Measurements from ENCODE around the gene BCL2L1.

Gene BCL2L1

DNA sequence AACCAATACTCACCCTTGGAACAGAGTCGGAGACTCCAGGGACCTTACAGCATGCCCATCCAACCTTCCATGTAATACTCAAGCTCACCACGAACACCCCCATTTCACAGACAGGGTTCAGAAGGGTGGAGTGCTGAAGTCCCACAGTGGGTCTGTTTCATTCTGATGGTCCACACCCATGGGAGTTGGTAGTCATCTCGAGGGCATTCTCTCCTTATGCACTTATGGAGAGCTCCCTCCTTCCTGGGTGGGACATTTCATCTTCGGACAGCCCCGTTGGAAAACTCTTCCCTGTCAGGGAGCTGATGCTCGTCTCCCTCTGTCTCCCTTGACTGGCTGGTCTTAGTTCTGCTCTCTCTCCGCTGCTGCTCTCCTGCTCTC, 46.1 kb downstream of the BCL2L1 start:
- TF ChIP-seq CTCF (IDR thresholded peaks at IDR 0.05; ENCODE audit: low read depth, low read length, missing control alignments): no peak
- H3K4me3 ChIP-seq (ENCODE audit: low read depth, low read length): peak overlapping the region; percentile 47; the same call in 1 of the 2 replicates
- no peak for DNase-seq (ENCODE audit: low read depth)

DNA sequence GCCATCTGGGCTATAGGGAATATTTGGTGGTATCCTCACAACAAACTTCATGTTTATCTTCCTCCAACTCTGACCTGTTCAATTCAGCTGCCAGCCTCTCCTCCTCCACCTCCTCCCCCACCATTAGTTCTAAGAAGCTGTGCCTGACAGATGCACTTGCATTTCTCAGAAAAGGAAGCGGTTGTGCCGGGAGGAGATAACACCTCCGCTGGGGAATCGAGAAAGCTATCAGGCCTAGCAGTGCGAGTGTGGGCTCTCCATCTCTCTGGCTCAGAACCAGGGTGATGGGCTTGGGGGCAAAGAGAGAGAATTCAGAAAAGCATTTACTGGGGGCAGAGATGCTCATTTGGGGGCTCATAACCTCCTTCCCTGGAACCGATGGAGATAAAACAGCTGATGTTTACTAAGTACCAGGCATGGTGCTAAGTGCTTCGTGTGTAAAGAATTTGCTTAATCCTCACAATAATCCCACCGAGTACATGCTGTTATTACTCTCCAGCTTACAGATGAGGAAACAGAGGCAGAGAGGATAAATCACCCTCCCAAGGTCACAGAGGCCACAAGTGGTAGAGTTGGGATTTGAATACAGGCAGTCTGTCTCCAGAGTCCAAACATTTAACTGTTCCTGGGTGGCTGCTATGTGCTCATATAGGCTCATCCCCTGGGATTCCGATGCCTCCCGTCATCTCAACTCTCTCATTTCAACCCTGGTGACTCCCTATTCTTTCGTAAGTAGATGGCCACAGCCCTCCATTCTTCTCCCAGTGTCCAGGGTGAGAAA, 46.6 kb downstream of the BCL2L1 start:
- DNase-seq (ENCODE audit: low read depth): no peak
- TF ChIP-seq CTCF (IDR thresholded peaks at IDR 0.05; ENCODE audit: low read depth, low read length, missing control alignments): no peak
- peak overlapping the region; percentile 47 for H3K4me3 ChIP-seq (ENCODE audit: low read depth, low read length)

DNA sequence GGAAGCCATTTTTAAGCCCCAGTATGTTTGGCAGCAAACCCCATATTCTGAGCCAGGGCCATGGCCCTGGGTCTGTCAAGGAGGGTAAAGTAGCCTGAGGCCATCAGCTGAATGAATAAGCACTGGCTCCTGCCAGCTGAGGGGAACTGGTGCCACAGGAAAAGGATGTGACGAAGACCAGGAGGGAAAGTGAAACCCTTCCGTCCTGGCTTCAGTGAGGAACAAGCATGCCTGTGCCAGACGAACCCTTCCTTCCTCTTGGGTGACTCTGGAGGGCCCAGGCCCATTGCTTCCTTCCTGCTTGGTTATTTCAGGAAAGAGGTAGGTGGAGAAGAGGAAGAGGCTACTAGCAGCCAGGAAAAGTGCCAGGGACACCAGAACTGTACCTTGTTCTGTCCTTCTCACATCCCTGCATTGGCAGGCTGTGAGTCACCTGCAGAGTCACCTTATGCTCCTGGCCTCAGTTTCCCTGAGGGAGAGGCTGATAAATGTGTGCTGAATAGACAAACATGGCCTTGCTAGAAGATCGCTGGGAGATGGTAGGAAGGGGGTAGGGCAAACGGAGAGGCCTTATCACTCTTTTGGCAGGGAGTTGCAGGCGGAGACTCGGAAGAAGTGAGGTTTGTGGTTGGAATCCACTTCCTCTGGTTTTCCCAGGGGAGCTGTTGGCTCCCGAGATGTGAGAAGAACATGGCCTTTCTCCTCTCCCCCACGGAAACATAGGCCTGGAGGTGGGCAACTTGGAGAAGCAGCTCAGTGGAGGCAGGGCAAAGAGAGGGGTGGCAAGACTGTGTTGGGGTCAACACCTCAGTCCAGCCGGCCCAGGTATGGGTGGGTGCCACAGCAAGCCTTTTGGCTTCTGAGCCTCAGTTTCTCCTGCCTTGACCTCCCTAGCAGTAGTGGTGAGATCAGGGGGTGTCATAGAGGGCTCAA, 47.5 kb downstream of the BCL2L1 start:
- DNase-seq (ENCODE audit: low read depth): no peak
- H3K4me3 ChIP-seq (ENCODE audit: low read depth, low read length): peak overlapping the region; percentile 47
- no peak for TF ChIP-seq CTCF (IDR thresholded peaks at IDR 0.05; ENCODE audit: low read depth, low read length, missing control alignments)

DNA sequence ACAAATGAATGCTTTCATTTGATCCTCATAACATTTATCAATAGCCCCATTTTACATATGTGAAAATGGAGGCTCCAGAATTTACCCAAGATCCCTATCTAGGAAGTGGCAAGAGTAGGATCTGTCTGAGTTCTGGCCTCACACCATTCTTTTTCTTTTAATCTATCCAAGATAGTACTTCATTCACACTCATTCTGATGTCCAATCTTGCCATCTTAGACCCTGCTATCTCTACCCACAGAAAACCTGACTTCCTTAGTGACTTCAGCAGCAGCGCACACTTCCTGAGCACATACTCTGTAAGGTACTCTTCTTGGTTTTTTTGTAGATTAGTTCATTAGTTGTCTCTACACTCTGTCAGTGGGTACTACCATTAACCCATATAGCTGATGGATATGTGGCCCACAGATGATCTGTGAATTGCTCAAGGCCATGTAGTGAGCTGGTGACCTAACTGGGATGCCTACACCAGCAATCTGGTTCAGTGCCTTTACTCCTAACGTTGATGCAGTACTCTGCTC, 48.7 kb downstream of the BCL2L1 start:
- no peak overlapping the region for H3K4me3 ChIP-seq (ENCODE audit: low read depth, low read length)
- no peak for TF ChIP-seq CTCF (IDR thresholded peaks at IDR 0.05; ENCODE audit: low read depth, low read length, missing control alignments)
- DNase-seq (ENCODE audit: low read depth): no peak

DNA sequence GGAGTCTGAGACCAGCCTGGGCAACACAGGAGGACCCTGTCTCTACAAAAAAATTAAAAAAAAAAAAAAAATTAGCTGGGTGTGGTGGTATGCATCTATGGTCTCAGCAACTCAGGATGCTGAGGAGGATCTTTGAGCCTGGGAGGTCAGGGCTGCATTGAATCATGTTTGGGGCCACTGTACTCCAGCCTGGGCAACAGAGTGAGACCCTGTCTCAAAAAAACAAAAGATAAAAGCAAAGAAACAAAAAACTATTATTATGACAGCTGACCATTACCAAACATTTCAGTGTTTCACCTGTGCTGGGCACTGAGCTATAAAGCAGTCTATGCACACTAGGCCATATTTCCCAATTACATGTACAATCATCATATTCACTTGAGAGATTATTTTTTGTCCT, 49.2 kb downstream of the BCL2L1 start:
- no peak for DNase-seq (ENCODE audit: low read depth)
- TF ChIP-seq CTCF (IDR thresholded peaks at IDR 0.05; ENCODE audit: low read depth, low read length, missing control alignments): no peak
- no peak overlapping the region for H3K4me3 ChIP-seq (ENCODE audit: low read depth, low read length)

DNA sequence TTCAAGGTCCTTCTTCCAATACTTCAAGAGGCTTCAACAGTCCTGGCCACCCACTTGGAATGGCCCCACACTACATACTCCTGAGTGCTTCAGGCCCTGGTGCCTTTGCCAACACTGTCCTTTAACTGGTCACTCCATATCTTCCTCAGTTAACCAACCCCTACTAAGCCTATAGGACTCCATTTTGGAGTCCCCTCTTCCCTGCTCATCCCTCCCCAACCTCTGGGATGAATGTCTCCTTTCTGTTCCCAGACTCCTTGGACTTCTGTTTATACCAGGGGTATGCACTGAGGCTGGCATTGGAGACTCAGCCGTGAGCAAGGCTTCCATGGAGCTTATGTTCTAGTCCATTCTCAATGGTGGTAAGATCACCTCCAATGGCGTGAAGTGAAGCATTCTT, 51.3 kb downstream of the BCL2L1 start:
- H3K4me3 ChIP-seq (ENCODE audit: low read depth, low read length): no peak overlapping the region
- no peak for DNase-seq (ENCODE audit: low read depth)
- TF ChIP-seq CTCF (IDR thresholded peaks at IDR 0.05; ENCODE audit: low read depth, low read length, missing control alignments): no peak

Data from GM12864 (cell line).